ENCODE data around the gene ARID5A. TPM values are rescaled to one million over a fixed set of nuclear protein-coding genes. Genes with fewer than 3 reads are reported as not detected.

ARID5A gene
- total RNA-seq, 5 donors from 2014 or later (not counting 1 experiment from before 2014, with no cell fraction given) = 105 to 140 (median 116) TPM

DNA sequence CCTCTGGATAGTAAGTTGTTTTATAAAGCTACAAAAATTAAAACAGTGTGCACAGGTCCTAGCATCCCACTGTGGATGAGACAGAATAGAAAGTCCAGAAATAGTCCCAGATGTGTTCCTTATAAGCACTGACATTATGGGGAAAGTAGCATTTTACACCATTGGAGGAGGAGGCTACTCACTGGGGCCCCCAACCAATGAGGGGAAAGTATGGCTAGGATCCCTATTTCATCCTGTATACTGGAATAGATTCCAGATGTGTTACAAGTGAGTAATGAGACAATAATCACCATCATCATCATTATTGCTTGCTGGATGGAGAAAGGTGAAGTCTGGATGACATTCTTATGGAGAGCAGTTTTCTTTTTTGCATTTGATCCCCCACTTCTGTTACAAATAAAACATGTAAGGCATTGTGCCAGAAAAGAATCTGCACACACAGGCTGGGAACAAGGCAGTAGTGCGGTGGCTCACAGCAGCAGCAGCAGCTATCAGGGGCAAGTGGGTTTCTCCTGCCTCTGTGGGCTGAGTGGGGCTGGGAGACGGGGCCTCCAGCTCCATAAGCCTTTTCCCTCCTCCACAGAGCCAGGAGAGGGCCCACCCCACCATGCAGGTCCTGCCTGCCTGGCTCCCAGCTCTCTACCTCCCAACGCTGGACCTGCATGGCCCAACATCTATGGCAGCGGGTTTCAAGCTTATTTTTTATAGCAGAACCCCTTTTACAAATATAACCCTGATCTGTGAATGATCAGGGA lies 5.0 kb downstream of the ARID5A start:
- H3K36me3 Mint-ChIP-seq = peaks cover 42% of the 10 kb centered on the region
- ATAC-seq (replicated peaks in 1 of 4) = no peak
- Histone ChIP-seq H3K4me1 (ENCODE audit: control insufficient read depth in 1 of 2, extremely low read depth in 1 of 2, insufficient read depth in 2 of 2, low read length in 2 of 2) (peaks cover 28 to 83% of the 10 kb centered on the region in 2 experiments), H3K36me3 (ENCODE audit: control insufficient read depth in 2 of 2, extremely low read depth in 1 of 2, insufficient read depth in 1 of 2, low read length in 1 of 2) (peaks cover 10 to 43% of the 10 kb centered on the region in 2 donors), H3K27me3 (replicated peaks in 1 of 2; ENCODE audit: control insufficient read depth in 2 of 2, extremely low read depth in 1 of 2, insufficient read depth in 2 of 2, low read length in 1 of 2) (no peaks in the 10 kb centered on the region), H3K4me3 (ENCODE audit: control insufficient read depth in 1 of 2, extremely low read depth in 1 of 2, low read length in 1 of 2) (no peak overlapping the region), H3K27ac (ENCODE audit: low read length) (no peak overlapping the region), H3K9me3 (no peaks in the 10 kb centered on the region)
- POLR2A ChIA-PET = interaction anchor here (0.6 to 3.5 kb wide), 5 partner anchors 9 to 221 kb away, joined by 3 to 13 read pairs (median 5); no protein-coding TSS in a partner anchor
- no peaks in the 10 kb centered on the region for H3K9me3 Mint-ChIP-seq
- no peaks in the 10 kb centered on the region for H3K27me3 Mint-ChIP-seq
- DNase-seq = no peak
- H3K27ac Mint-ChIP-seq = peak overlapping the region in 1 of 2 donors; percentile 39
- peaks cover 77 to 79% (median 79%) of the 10 kb centered on the region in 3 donors for H3K4me1 Mint-ChIP-seq
- CTCF ChIA-PET = interaction anchor here in 1 of 2 donors (6.9 kb wide), 1 partner anchor 12 kb away, joined by 48 read pairs; no protein-coding TSS in a partner anchor
- peak overlapping the region in 1 of 3 donors; percentile 27 for H3K4me3 Mint-ChIP-seq
- 100% methylated on average over 2 of the region's 4 CpGs for WGBS (ENCODE audit: insufficient coverage)

DNA sequence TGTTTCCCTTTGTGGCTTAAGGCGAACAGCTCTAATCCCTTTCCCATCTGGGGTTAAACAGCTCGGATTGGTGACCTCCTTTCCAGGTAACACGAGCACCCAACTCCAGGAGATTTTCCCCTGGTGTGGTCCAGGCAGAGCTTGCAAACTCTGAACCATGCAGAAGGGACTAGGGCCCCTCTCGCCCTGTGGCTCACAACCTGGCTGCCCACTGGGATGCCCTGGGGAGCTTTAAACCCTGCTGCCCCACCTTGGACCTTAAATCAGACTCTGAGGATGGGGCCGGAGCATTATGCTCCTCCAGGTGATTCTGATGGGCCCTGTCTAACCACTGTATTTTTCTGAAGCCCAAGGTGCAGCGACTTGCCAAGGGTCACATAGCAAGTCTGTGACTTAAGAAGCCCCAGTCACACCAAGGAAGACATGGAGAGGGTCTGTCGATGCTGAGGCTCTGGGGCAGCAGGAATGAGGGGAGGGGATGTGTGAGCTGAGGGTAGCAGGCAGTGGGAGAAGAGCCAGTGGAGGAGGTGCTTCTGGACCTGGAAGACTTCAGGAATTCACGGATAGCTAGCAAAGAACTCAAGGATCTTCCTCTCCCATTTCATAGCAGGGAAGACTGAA lies 5.9 kb downstream of the ARID5A start:
- Mint-ChIP-seq H3K27ac (peak overlapping the region in 1 of 2 donors; percentile 60), H3K36me3 (peaks cover 46% of the 10 kb centered on the region), H3K4me3 (peak overlapping the region in 2 of 3 donors; percentile 7 to 9), H3K4me1 (peaks cover 84 to 88% (median 86%) of the 10 kb centered on the region in 3 donors), H3K9me3 (no peaks in the 10 kb centered on the region), H3K27me3 (no peaks in the 10 kb centered on the region)
- Histone ChIP-seq H3K9me3 (no peaks in the 10 kb centered on the region), H3K36me3 (ENCODE audit: control insufficient read depth in 2 of 2, extremely low read depth in 1 of 2, insufficient read depth in 1 of 2, low read length in 1 of 2) (peaks cover 16 to 49% of the 10 kb centered on the region in 2 donors), H3K4me3 (ENCODE audit: control insufficient read depth in 1 of 2, extremely low read depth in 1 of 2, low read length in 1 of 2) (no peak overlapping the region), H3K4me1 (ENCODE audit: control insufficient read depth in 1 of 2, extremely low read depth in 1 of 2, insufficient read depth in 2 of 2, low read length in 2 of 2) (peaks cover 34 to 91% of the 10 kb centered on the region in 2 experiments), H3K27me3 (replicated peaks in 1 of 2; ENCODE audit: control insufficient read depth in 2 of 2, extremely low read depth in 1 of 2, insufficient read depth in 2 of 2, low read length in 1 of 2) (no peaks in the 10 kb centered on the region), H3K27ac (ENCODE audit: low read length) (no peak overlapping the region)
- no peak for ATAC-seq (replicated peaks in 1 of 4)
- ChIA-PET POLR2A (interaction anchor here (0.6 to 3.5 kb wide), 4 partner anchors 12 to 249 kb away, joined by 3 to 13 read pairs (median 9); no protein-coding TSS in a partner anchor), CTCF (interaction anchor here in 1 of 2 donors (6.9 kb wide), 1 partner anchor 11 kb away, joined by 48 read pairs; no protein-coding TSS in a partner anchor)
- 100% methylated on average over 5 of the region's 8 CpGs for WGBS (ENCODE audit: insufficient coverage)
- DNase-seq = peak in 1 of 35 experiments; percentile 11

DNA sequence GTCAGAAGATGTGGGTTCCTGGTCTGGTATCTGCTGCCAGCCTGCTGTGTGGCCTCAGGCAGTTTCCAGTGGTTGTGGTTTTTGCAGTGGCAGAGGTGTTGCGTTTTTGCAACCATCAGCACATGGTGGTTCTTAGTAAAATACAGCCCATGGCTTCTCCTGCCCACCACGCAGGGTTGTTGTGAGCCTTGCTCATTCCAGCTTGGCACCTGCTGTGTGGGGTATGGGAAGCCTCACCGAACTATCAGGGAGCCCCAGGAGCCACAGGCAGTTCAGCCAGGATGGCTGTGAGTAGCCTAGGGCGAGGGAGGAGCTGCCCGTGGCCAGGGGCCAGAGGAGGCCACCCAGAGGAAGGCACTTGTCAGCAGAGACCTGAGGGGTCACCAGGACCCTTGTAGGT lies 9.8 kb downstream of the ARID5A start:
- ChIA-PET POLR2A (interaction anchor here in 1 of 2 donors (0.6 to 2.3 kb wide), 2 partner anchors 8 to 9 kb away, joined by 3 to 15 read pairs; no protein-coding TSS in a partner anchor), CTCF (interaction anchor here in 1 of 2 donors (0.7 kb wide), 1 partner anchor 14 kb away, joined by 4 read pairs; no protein-coding TSS in a partner anchor)
- Mint-ChIP-seq H3K27ac (peak overlapping the region; percentile 65 to 87), H3K36me3 (peaks cover 47% of the 10 kb centered on the region), H3K27me3 (no peaks in the 10 kb centered on the region), H3K4me1 (peaks cover 61 to 64% (median 64%) of the 10 kb centered on the region in 3 donors), H3K4me3 (peak overlapping the region in 2 of 3 donors; percentile 22 to 64), H3K9me3 (no peaks in the 10 kb centered on the region)
- peaks cover 36 to 78% of the 10 kb centered on the region in 2 donors for H3K36me3 ChIP-seq (ENCODE audit: control insufficient read depth in 2 of 2, extremely low read depth in 1 of 2, insufficient read depth in 1 of 2, low read length in 1 of 2)
- ATAC-seq (replicated peaks in 1 of 4) (peak in 1 of 4 experiments; percentile 15), DNase-seq (peak in 2 of 35 experiments; percentile 12 to 46)
- peaks cover 21 to 60% of the 10 kb centered on the region in 2 experiments for H3K4me1 ChIP-seq (ENCODE audit: control insufficient read depth in 1 of 2, extremely low read depth in 1 of 2, insufficient read depth in 2 of 2, low read length in 2 of 2)
- H3K27ac ChIP-seq (ENCODE audit: low read length) = peak overlapping the region; percentile 36
- no peaks in the 10 kb centered on the region for H3K9me3 ChIP-seq
- peak overlapping the region in 1 of 2 donors; percentile 17 for H3K4me3 ChIP-seq (ENCODE audit: control insufficient read depth in 1 of 2, extremely low read depth in 1 of 2, low read length in 1 of 2)
- 83% methylated on average over 1 of the region's 5 CpGs for WGBS (ENCODE audit: insufficient coverage)
- no peaks in the 10 kb centered on the region for H3K27me3 ChIP-seq (replicated peaks in 1 of 2; ENCODE audit: control insufficient read depth in 2 of 2, extremely low read depth in 1 of 2, insufficient read depth in 2 of 2, low read length in 1 of 2)

DNA sequence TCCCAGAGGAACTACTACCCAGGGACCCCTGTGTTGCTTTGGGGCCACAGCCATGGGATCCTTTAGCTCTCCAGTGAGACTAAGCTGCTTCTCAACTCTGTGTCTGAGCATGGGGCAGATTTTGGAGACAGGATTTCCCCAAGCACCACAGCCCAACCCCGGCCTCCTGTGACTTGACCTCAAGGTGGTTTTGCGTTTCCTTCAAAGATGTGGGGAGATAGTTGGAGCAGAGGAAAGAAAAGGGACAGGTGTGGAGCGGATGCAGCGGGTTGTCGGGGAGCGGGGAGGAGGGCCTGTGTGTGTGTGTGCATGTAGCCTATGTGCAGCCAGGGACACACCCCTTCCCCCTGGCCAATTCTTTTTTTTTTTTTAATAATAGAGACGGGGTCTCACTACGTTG lies 10.2 kb downstream of the ARID5A start:
- Histone ChIP-seq H3K4me3 (ENCODE audit: control insufficient read depth in 1 of 2, extremely low read depth in 1 of 2, low read length in 1 of 2) (no peak overlapping the region), H3K27me3 (replicated peaks in 1 of 2; ENCODE audit: control insufficient read depth in 2 of 2, extremely low read depth in 1 of 2, insufficient read depth in 2 of 2, low read length in 1 of 2) (no peaks in the 10 kb centered on the region), H3K27ac (ENCODE audit: low read length) (peak overlapping the region; percentile 36), H3K9me3 (no peaks in the 10 kb centered on the region), H3K4me1 (ENCODE audit: control insufficient read depth in 1 of 2, extremely low read depth in 1 of 2, insufficient read depth in 2 of 2, low read length in 2 of 2) (peaks cover 21 to 55% of the 10 kb centered on the region in 2 experiments), H3K36me3 (ENCODE audit: control insufficient read depth in 2 of 2, extremely low read depth in 1 of 2, insufficient read depth in 1 of 2, low read length in 1 of 2) (peaks cover 36 to 78% of the 10 kb centered on the region in 2 donors)
- WGBS (ENCODE audit: insufficient coverage) = no CpG with 5 or more reads among the region's 8 CpGs
- H3K36me3 Mint-ChIP-seq = peaks cover 43% of the 10 kb centered on the region
- CTCF ChIA-PET = interaction anchor here in 1 of 2 donors (0.7 kb wide), 1 partner anchor 15 kb away, joined by 4 read pairs; no protein-coding TSS in a partner anchor
- H3K27ac Mint-ChIP-seq = peak overlapping the region; percentile 65 to 87
- peaks cover 56 to 60% (median 59%) of the 10 kb centered on the region in 3 donors for H3K4me1 Mint-ChIP-seq
- POLR2A ChIA-PET = interaction anchor here in 1 of 2 donors (0.6 to 2.3 kb wide), 3 partner anchors 8 to 15 kb away, joined by 3 to 15 read pairs (median 3); no protein-coding TSS in a partner anchor
- peak overlapping the region in 1 of 3 donors; percentile 64 for H3K4me3 Mint-ChIP-seq
- ATAC-seq (replicated peaks in 1 of 4) (peak in 3 of 4 experiments; percentile 14 to 29 (median 27)), DNase-seq (peak in 2 of 35 experiments; percentile 13 to 50)
- H3K9me3 Mint-ChIP-seq = no peaks in the 10 kb centered on the region
- H3K27me3 Mint-ChIP-seq = no peaks in the 10 kb centered on the region

DNA sequence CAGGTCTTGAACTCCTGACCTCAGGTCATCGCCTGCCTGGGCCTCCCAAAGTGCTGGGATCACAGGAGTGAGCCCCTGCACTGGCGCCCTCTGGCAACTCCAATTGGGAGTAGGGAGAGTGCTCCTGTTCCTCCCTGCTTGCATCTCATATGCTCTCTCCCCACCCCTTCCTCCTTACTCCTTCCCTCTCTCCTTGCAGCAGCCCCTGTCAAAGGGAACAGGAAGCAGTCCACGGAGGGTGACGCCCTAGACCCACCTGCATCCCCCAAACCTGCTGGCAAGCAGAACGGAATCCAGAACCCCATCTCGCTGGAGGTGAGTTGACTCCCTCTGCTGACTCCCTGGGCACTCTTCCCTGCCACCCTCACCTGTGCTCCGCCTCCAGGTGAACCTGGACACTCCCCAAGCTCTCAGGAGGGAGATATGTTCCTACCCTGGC lies 10.7 kb downstream of the ARID5A start:
- ATAC-seq (replicated peaks in 1 of 4) = no peak
- no peaks in the 10 kb centered on the region for H3K9me3 ChIP-seq
- H3K4me1 ChIP-seq (ENCODE audit: control insufficient read depth in 1 of 2, extremely low read depth in 1 of 2, insufficient read depth in 2 of 2, low read length in 2 of 2) = peaks cover 21 to 51% of the 10 kb centered on the region in 2 experiments
- DNase-seq = no peak
- H3K4me3 Mint-ChIP-seq = peak overlapping the region in 2 of 3 donors; percentile 13 to 64
- peaks cover 55 to 58% (median 55%) of the 10 kb centered on the region in 3 donors for H3K4me1 Mint-ChIP-seq
- no peak overlapping the region for H3K27ac ChIP-seq (ENCODE audit: low read length)
- H3K4me3 ChIP-seq (ENCODE audit: control insufficient read depth in 1 of 2, extremely low read depth in 1 of 2, low read length in 1 of 2) = no peak overlapping the region
- H3K27me3 Mint-ChIP-seq = no peaks in the 10 kb centered on the region
- ChIA-PET POLR2A (interaction anchor here in 1 of 2 donors (0.7 to 2.3 kb wide), 2 partner anchors 9 to 15 kb away, joined by 3 to 15 read pairs; no protein-coding TSS in a partner anchor), CTCF (no interaction called here)
- WGBS (ENCODE audit: insufficient coverage) = 94% methylated on average over 2 of the region's 7 CpGs
- peaks cover 45% of the 10 kb centered on the region for H3K36me3 Mint-ChIP-seq
- no peaks in the 10 kb centered on the region for H3K27me3 ChIP-seq (replicated peaks in 1 of 2; ENCODE audit: control insufficient read depth in 2 of 2, extremely low read depth in 1 of 2, insufficient read depth in 2 of 2, low read length in 1 of 2)
- H3K9me3 Mint-ChIP-seq = no peaks in the 10 kb centered on the region
- H3K27ac Mint-ChIP-seq = peak overlapping the region; percentile 66 to 87
- peaks cover 36 to 77% of the 10 kb centered on the region in 2 donors for H3K36me3 ChIP-seq (ENCODE audit: control insufficient read depth in 2 of 2, extremely low read depth in 1 of 2, insufficient read depth in 1 of 2, low read length in 1 of 2)

Data from T-cell (primary cell).